ENCODE measurements around the gene DYRK1A. TPM values are rescaled to one million over a fixed set of nuclear protein-coding genes. Genes with fewer than 3 reads are reported as not detected.

The DYRK1A gene
- total RNA-seq, 1 experiment from 2014 or later, result 49.3 TPM

DNA sequence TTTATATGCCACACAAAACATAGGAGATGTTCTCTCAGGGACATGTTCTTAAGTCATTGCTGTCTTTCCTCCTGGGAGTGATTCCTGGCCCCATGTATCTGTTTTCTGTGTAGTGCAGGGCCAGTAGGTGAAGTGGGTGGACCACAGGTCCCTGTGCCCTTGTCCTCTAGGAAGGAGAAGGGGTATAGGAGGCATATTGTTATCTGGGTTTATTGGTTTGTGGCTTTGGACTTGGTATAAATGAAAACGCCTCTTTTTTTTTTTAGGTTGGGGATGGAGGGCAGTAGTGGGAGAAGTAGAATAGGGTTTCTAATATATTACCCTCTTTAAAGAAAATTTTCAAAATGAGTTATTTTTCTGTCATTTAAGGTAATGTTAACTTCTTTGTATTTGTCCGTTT is 29.4 kb downstream of the DYRK1A start:
- ChIA-PET RAD21 (ENCODE audit: low non-redundant PET in 1 of 2, low total read pairs in 2 of 2, uncharacterized antibody in 2 of 2, unreplicated experiment in 2 of 2) (no interaction called here), CTCF (no interaction called here), POLR2A (no interaction called here)
- Histone ChIP-seq H3K9ac (ENCODE audit: low read length) (no peak overlapping the region), H2AFZ (ENCODE audit: low read depth, low read length, poor library complexity, severe bottlenecking) (no peak overlapping the region), H3K27ac (ENCODE audit: low read depth, low read length) (no peak overlapping the region), H3K9me3 (ENCODE audit: control insufficient read depth in 1 of 2, insufficient read depth in 1 of 2, low read depth in 1 of 2, low read length in 2 of 2) (no peaks in the 10 kb centered on the region), H3K79me2 (ENCODE audit: insufficient read depth, low read length) (peaks cover 100% of the 10 kb centered on the region), H3K4me1 (ENCODE audit: control insufficient read depth in 1 of 2, insufficient read depth in 2 of 2, low read length in 2 of 2) (no peaks in the 10 kb centered on the region), H4K20me1 (ENCODE audit: insufficient read depth) (peaks cover 19% of the 10 kb centered on the region; the same call in 1 of the 2 replicates), H3K4me3 (replicated peaks in 1 of 2; ENCODE audit: low read depth in 1 of 2, low read length in 2 of 2) (no peak overlapping the region), H3K36me3 (ENCODE audit: control insufficient read depth in 1 of 2, insufficient read depth in 2 of 2, low read length in 2 of 2) (no peaks in the 10 kb centered on the region), H3K4me2 (ENCODE audit: low read length) (no peak overlapping the region), H3K9me2 (ENCODE audit: insufficient read depth) (no peaks in the 10 kb centered on the region), H3K27me3 (ENCODE audit: insufficient read depth, low read length) (no peaks in the 10 kb centered on the region)
- intact Hi-C loops (cut with micrococcal nuclease), result no loop called here
- BruUV-seq (replicated peaks), result no TSS peak
- DNase-seq (ENCODE audit: low read depth, low spot score), result no peak
- no peak for ATAC-seq
- TF ChIP-seq, protein P1, sequence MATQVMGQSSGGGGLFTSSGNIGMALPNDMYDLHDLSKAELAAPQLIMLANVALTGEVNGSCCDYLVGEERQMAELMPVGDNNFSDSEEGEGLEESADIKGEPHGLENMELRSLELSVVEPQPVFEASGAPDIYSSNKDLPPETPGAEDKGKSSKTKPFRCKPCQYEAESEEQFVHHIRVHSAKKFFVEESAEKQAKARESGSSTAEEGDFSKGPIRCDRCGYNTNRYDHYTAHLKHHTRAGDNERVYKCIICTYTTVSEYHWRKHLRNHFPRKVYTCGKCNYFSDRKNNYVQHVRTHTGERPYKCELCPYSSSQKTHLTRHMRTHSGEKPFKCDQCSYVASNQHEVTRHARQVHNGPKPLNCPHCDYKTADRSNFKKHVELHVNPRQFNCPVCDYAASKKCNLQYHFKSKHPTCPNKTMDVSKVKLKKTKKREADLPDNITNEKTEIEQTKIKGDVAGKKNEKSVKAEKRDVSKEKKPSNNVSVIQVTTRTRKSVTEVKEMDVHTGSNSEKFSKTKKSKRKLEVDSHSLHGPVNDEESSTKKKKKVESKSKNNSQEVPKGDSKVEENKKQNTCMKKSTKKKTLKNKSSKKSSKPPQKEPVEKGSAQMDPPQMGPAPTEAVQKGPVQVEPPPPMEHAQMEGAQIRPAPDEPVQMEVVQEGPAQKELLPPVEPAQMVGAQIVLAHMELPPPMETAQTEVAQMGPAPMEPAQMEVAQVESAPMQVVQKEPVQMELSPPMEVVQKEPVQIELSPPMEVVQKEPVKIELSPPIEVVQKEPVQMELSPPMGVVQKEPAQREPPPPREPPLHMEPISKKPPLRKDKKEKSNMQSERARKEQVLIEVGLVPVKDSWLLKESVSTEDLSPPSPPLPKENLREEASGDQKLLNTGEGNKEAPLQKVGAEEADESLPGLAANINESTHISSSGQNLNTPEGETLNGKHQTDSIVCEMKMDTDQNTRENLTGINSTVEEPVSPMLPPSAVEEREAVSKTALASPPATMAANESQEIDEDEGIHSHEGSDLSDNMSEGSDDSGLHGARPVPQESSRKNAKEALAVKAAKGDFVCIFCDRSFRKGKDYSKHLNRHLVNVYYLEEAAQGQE (IDR thresholded peaks at IDR 0.05; ENCODE audit: low read depth), result no peak
- TF ChIP-seq ZNF274 (IDR thresholded peaks at IDR 0.05; ENCODE audit: low read depth, low read length) (no peak), POLR2AphosphoS5 (IDR thresholded peaks at IDR 0.05; ENCODE audit: low read depth, low read length) (no peak)
- TF ChIP-seq, protein P2, sequence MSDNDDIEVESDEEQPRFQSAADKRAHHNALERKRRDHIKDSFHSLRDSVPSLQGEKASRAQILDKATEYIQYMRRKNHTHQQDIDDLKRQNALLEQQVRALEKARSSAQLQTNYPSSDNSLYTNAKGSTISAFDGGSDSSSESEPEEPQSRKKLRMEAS (IDR thresholded peaks at IDR 0.05), result no peak

DNA sequence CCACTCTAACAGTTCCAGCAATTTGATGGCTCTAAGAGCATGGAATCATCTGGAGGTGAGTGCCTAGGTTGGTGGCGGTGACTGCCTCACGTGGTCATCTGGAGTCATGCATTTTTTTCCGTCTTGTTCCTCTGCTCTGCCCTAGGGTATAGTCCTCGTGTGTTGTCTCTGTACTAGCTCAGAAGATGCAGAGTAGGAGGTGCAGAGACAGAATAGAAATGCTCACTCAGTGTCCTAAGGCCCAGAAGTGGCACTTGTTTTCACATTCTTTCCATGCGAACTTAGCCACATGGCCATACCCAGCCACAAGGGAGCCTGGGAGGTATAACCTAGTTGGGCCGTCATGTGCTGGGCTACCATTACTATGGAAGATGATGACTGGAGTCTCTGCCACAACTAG is 30.3 kb downstream of the DYRK1A start:
- peaks cover 12% of the 10 kb centered on the region; the same call in 1 of the 2 replicates for H4K20me1 ChIP-seq (ENCODE audit: insufficient read depth)
- peaks cover 100% of the 10 kb centered on the region for H3K79me2 ChIP-seq (ENCODE audit: insufficient read depth, low read length)
- H3K4me2 ChIP-seq (ENCODE audit: low read length), result no peak overlapping the region
- intact Hi-C loops (cut with micrococcal nuclease), result no loop called here
- H3K4me1 ChIP-seq (ENCODE audit: control insufficient read depth in 1 of 2, insufficient read depth in 2 of 2, low read length in 2 of 2), result no peaks in the 10 kb centered on the region
- DNase-seq (ENCODE audit: low read depth, low spot score) (no peak), ATAC-seq (no peak)
- H3K27me3 ChIP-seq (ENCODE audit: insufficient read depth, low read length), result no peaks in the 10 kb centered on the region
- ChIA-PET POLR2A (no interaction called here), CTCF (no interaction called here), RAD21 (ENCODE audit: low non-redundant PET in 1 of 2, low total read pairs in 2 of 2, uncharacterized antibody in 2 of 2, unreplicated experiment in 2 of 2) (no interaction called here)
- H2AFZ ChIP-seq (ENCODE audit: low read depth, low read length, poor library complexity, severe bottlenecking), result no peak overlapping the region
- H3K4me3 ChIP-seq (replicated peaks in 1 of 2; ENCODE audit: low read depth in 1 of 2, low read length in 2 of 2), result no peak overlapping the region
- TF ChIP-seq ZFX (IDR thresholded peaks at IDR 0.05) (no peak), JUND (IDR thresholded peaks at IDR 0.05) (no peak)
- no peak overlapping the region for H3K27ac ChIP-seq (ENCODE audit: low read depth, low read length)
- no peaks in the 10 kb centered on the region for H3K36me3 ChIP-seq (ENCODE audit: control insufficient read depth in 1 of 2, insufficient read depth in 2 of 2, low read length in 2 of 2)
- no TSS peak for BruUV-seq (replicated peaks)
- H3K9ac ChIP-seq (ENCODE audit: low read length), result no peak overlapping the region
- H3K9me3 ChIP-seq (ENCODE audit: control insufficient read depth in 1 of 2, insufficient read depth in 1 of 2, low read depth in 1 of 2, low read length in 2 of 2), result 0 out of 4 replicates have a peak, but pooled peaks cover 0 to 1% of the 10 kb centered on the region in 2 experiments
- H3K9me2 ChIP-seq (ENCODE audit: insufficient read depth), result no peaks in the 10 kb centered on the region
